BJ (cell line): ENCODE data around the gene ZNF598. TPM values are rescaled to one million over a fixed set of nuclear protein-coding genes. Genes with fewer than 3 reads are reported as not detected.
A peak's percentile ranks its signal among the peaks of the same experiment; 100 is the strongest.

Experiments
- CTCF ChIA-PET: fragments of 350-600 bp; formaldehyde crosslinking; extraction: SDS; loops from one replicate; lab custom pipeline; 2021; ENCODE audit warnings: antibody characterized with exemption, inconsistent platforms; lab: Yijun Ruan, JAX
- POLR2A ChIA-PET: fragments of 300-600 bp; sonication (Branson Sonifier 250); formaldehyde crosslinking; extraction: SDS; loops from one replicate; lab custom pipeline; 2021; ENCODE audit warnings: antibody characterized with exemption; lab: Charles Lee
- DNase-seq: peaks from one replicate; pipeline ENCODE4 v3.0.0-alpha.2; 2011; ENCODE audit warnings: low read depth
- H3K27me3 ChIP-seq: 2 replicates; pipeline ENCODE4 v1.6.0; 2011; ENCODE audit warnings: low read length; ENCODE audit not compliant: control insufficient read depth, insufficient read depth
- H3K36me3 ChIP-seq: 2 replicates; pipeline ENCODE4 v1.5.1; 2011; ENCODE audit warnings: low read length; ENCODE audit not compliant: control insufficient read depth, insufficient read depth
- H3K4me3 ChIP-seq: 2 replicates; pipeline ENCODE4 v1.5.1; 2011; ENCODE audit warnings: low read depth, mild to moderate bottlenecking, control low read depth, low read length
- CTCF ChIP-seq: IDR thresholded peaks from 2 replicates; pipeline ENCODE4 v1.5.1; 2011; ENCODE audit warnings: low read depth, mild to moderate bottlenecking, control low read depth, inconsistent platforms, low read length, moderate library complexity; ENCODE audit not compliant: insufficient read depth
- polyA plus RNA-seq: library from polyadenylated mRNA; depleted of rRNA; stranded (reverse); fragments of >200 nt; gene quantifications from 2 replicates; pipeline ENCODE4 v1.2.3, GENCODE V29; 2011

Gene ZNF598
- polyA plus RNA-seq, 1 experiment = 23.0 TPM

GRCh38 chr16:2024032-2024420 is 14.4 kb upstream of the ZNF598 start:
- no peak for DNase-seq
- TF ChIP-seq CTCF = no peak
- no peaks in the 10 kb centered on the region for H3K36me3 ChIP-seq
- peaks cover 4% of the 10 kb centered on the region; the same call in 1 of the 2 replicates for H3K27me3 ChIP-seq
- CTCF ChIA-PET = interaction anchor here (0.6 to 4.2 kb wide), 19 partner anchors 8 to 130 kb away, joined by 3 to 34 read pairs (median 8); partner anchors contain the start of genes NTHL1 and TSC2
- no peak overlapping the region for H3K4me3 ChIP-seq
- POLR2A ChIA-PET = interaction anchor here (1.5 kb wide), 1 partner anchor 131 kb away, joined by 4 read pairs; the partner anchor contains the start of gene TRAF7

DNA sequence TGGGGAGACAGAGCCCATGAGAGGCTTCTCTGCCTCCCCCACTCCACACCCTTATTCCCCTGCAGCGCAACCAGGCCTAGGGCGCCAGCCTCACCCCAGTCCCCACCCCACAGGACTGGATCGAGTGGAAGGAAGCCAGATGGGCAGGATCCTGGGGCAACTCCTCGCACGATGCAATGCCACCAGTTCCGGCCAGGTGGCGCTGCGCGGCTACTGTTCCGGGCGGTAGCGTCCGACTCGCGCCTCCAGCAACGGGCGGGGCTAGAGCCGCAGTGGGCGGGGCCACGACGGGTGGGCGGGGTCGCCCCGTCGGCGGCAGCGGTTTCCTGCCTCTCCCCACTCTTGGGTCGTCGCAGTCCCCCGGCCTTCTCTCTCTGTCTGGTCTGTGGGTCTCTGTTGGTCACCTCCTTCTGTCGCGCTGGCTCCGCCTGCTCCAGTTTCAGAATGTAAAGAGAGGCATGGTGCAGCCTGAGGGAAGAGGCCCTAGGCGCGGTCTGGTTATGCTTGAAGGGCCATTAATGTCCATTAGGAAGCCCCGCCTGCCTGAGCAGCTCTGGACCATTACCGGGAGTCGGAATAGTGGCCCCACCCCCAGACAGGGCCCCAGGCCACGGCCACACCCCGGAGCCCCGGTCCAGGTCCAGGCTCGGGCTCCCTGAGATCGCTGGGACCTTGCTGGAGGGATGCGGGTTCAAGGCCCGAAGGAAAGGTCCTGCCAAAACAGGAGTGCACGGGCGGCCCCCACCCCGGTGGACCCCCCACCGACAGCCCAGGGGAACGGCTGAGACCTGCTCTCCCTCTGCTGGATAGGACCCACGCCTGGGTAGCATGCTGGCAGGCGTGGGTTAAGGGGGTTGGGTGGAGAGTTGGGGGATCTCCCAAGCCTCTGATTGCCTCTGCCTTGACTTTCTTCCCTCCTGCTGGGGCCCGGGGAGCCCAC is 13.7 kb upstream of the ZNF598 start:
- H3K4me3 ChIP-seq = peak overlapping the region; percentile 18
- H3K27me3 ChIP-seq = peaks cover 6% of the 10 kb centered on the region; the same call in 1 of the 2 replicates
- ChIA-PET CTCF (interaction anchor here (0.6 to 4.2 kb wide), 42 partner anchors 9 to 1055 kb away, joined by 3 to 34 read pairs (median 5); partner anchors contain the start of genes NTHL1, TRAF7 and TSC2), POLR2A (interaction anchor here (0.6 to 1.5 kb wide), 3 partner anchors 117 to 153 kb away, joined by 4 to 22 read pairs (median 5); partner anchors contain the start of gene TRAF7)
- no peak for DNase-seq
- TF ChIP-seq CTCF = peak; percentile 89
- no peaks in the 10 kb centered on the region for H3K36me3 ChIP-seq

DNA sequence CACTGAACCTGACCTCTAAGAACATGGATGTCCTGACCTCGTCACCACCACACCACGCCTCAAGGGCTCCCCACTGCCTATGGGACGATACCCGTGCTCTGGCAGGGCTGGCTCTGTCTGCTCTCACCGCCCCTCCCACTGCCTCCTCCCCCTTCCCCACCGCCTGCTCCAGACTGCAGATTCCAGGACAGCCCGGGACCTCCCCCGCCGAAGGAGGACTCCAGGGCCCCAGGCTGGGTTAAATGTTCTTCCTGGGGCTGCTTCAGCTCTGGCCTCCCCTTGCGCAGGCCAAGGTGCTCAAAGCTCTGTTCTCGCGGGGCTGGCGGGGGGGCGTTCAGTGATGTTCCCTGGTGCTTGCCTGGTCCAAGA is 13.1 kb upstream of the ZNF598 start:
- Histone ChIP-seq H3K4me3 (peak overlapping the region; percentile 4), H3K36me3 (no peaks in the 10 kb centered on the region), H3K27me3 (peaks cover 6% of the 10 kb centered on the region; the same call in 1 of the 2 replicates)
- no peak for DNase-seq
- ChIA-PET POLR2A (interaction anchor here (0.5 to 0.6 kb wide), 3 partner anchors 43 to 152 kb away, joined by 3 to 22 read pairs (median 5); no protein-coding TSS in a partner anchor), CTCF (interaction anchor here (0.6 to 4.2 kb wide), 37 partner anchors 9 to 1054 kb away, joined by 3 to 34 read pairs (median 4); partner anchors contain the start of gene TRAF7)
- TF ChIP-seq CTCF = no peak

DNA sequence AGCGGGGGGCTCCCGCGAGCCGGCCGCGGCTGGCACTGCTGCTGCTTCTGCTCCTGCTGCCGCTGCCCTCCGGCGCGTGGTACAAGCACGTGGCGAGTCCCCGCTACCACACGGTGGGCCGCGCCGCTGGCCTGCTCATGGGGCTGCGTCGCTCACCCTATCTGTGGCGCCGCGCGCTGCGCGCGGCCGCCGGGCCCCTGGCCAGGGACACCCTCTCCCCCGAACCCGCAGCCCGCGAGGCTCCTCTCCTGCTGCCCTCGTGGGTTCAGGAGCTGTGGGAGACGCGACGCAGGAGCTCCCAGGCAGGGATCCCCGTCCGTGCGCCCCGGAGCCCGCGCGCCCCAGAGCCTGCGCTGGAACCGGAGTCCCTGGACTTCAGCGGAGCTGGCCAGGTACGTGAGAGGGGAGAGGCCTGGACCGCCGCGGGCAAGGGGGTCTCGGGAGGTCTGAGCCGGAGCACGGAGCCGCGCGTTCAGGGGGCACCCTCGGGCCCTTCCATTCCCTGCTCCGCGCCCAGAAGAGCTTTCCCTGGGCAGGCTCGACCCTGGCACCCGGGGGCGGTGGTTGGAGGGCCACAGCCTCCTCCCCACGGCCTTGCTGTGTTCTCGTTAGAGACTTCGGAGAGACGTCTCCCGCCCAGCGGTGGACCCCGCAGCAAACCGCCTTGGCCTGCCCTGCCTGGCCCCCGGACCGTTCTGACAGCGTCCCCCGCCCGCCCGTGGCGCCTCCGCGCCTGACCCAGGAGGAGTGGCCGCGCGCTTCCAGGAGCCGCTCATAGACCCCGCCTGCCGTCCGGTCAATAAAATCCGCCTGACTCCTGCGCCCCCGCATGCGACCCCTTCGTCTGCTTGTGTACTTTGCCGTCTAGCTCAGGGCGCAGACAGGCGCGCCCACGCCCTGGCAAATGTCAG is 10.6 kb upstream of the ZNF598 start:
- POLR2A ChIA-PET = no interaction called here
- CTCF ChIA-PET = interaction anchor here (0.7 to 2.7 kb wide), 6 partner anchors 16 to 133 kb away, joined by 3 to 8 read pairs (median 4); partner anchors contain the start of genes NTHL1, RPS2 and TSC2

More for the DNA sequence above, 10.6 kb upstream of the ZNF598 start:
- Histone ChIP-seq H3K27me3 (peaks cover 6% of the 10 kb centered on the region; the same call in 1 of the 2 replicates), H3K36me3 (no peaks in the 10 kb centered on the region), H3K4me3 (no peak overlapping the region)
- no peak for DNase-seq
- no peak for TF ChIP-seq CTCF
